Mesangial cell (primary cell): ENCODE measurements around the gene RYK. TPM values are rescaled to one million over a fixed set of nuclear protein-coding genes. Genes with fewer than 3 reads are reported as not detected.

ENCODE experiments used
- total RNA-seq: library from RNA; depleted of rRNA; stranded (reverse); fragments of >200 nt; gene quantifications from 2 replicates; pipeline ENCODE4 v1.2.3, GENCODE V29; 2015

The RYK gene
- total RNA-seq: 39.4 and 46.9 TPM in 2 replicates

GRCh38 chr3:134250717-134251220 is at the start of gene RYK:
Gene RYK (minus strand): TSS chr3:134250859. CDS start chr3:134250654, 205 bp downstream.

Other genes with a start within 250 kb of the RYK start
- 0.33 and 2.4 TPM in 2 replicates for gene SLCO2A1, start 220.9 kb downstream of the RYK start, total RNA-seq
- gene AMOTL2, start 123.6 kb upstream of the RYK start, total RNA-seq: 113 and 198 TPM in 2 replicates
- gene ANAPC13, start 235.1 kb upstream of the RYK start, total RNA-seq: 41.6 and 48.0 TPM in 2 replicates
- gene CEP63, start 235.2 kb upstream of the RYK start, total RNA-seq: 7.3 and 96.8 TPM in 2 replicates